Caki2 (cell line): Measurements from ENCODE around the gene MYG1. TPM values are rescaled to one million over a fixed set of nuclear protein-coding genes. Genes with fewer than 3 reads are reported as not detected.

Experiments used
- DNase-seq: peaks from one replicate; pipeline ENCODE4 v3.0.0-alpha.2; 2015; ENCODE audit warnings: low read depth
- in situ Hi-C: cut with HindIII; loops from 2 replicates; pipeline ENCODE4 v1.10.0; 2016; ENCODE audit warnings: low sequenced_read_pairs, low pct_unique_long_range_greater_than_20kb, mixed read lengths
- total RNA-seq: library from RNA; depleted of rRNA; stranded (reverse); fragments of >200 nt; shearing (Covaris generic); gene quantifications from 2 replicates; pipeline ENCODE4 v1.2.3, GENCODE V29; 2014; ENCODE audit warnings: low replicate concordance; rRNA removed

Gene MYG1
- total RNA-seq, 1 experiment from 2014 or later, result 89.8 TPM

- in situ Hi-C loops, result loop anchor here (10.0 kb wide), 1 partner anchor 81 kb away; the partner anchor contains the start of gene AMHR2
- DNase-seq, result no peak
These were observed 44.0 kb downstream of the MYG1 start for GRCh38 chr12:53343449-53343848.

- DNase-seq, result no peak
- in situ Hi-C loops, result loop anchor here (10.0 kb wide), 1 partner anchor 81 kb away; the partner anchor contains the start of gene AMHR2
These were observed 44.5 kb downstream of the MYG1 start for GRCh38 chr12:53343969-53344368.

- in situ Hi-C loops, result loop anchor here (10.0 kb wide), 1 partner anchor 80 kb away; the partner anchor contains the start of gene AMHR2
- DNase-seq, result no peak
These were observed 45.0 kb downstream of the MYG1 start for GRCh38 chr12:53344487-53344823.

DNA sequence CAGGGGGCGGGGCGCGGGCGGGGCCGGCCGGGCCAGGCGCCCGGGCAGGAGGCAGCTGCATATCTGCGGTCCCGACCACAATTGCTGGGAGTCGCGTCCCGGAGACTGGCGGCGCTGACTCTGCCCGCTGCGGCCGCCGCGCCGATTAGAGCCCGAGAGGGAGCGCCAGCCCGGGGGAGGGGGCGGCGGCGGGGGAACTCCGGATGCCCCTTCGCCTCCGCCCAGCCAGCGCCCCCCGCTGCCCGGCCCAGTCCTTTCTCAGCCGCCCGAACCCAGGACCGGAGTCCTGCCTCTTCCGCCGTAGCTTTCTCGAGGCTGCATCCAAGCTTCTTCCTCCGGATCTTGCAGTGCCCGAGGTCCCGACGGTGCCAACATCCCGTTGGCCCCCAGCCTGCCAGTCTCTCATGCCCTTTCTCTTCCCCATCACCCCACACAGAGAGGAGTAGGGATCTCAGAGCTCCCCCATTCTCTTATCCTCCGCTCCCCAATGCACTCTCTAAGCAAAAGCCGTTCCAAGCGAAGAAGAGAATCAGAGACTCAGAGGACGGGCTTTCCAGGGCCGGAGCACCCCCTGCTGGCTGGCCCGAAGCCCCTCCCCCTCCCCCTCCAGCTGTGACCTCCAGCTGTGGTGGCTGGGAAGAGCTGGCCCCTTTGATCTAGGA lies 45.5 kb downstream of the MYG1 start:
- in situ Hi-C loops, result loop anchor here (10.0 kb wide), 1 partner anchor 80 kb away; the partner anchor contains the start of gene AMHR2
- DNase-seq, result peak; percentile 74

- no peak for DNase-seq
- in situ Hi-C loops, result loop anchor here (10.0 kb wide), 1 partner anchor 79 kb away; the partner anchor contains the start of gene AMHR2
These were observed 46.1 kb downstream of the MYG1 start for GRCh38 chr12:53345486-53346188.

GRCh38 chr12:53346491-53346890 lies 47.0 kb downstream of the MYG1 start:
- no peak for DNase-seq
- in situ Hi-C loops, result loop anchor here (10.0 kb wide), 1 partner anchor 78 kb away; the partner anchor contains the start of gene AMHR2

DNA sequence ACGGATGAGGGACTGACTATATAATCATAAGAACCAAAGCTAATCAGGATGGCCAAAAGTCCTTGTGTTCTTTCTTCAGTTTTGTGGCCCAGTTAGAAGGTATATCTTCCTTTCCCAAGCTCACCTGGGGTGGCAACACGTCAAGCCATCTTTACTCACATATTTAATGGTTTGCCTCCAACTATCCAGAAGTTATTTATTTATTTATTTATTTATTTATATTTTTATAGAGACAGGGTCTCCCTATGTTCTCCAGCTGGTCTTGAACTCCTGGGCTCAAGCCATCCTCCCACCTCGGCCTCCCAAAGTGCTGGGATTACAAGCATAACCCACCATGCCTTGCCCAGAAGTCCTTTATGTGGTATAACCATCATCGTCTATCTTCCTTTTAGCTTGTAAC lies 48.4 kb downstream of the MYG1 start:
- DNase-seq, result no peak
- in situ Hi-C loops, result loop anchor here (10.0 kb wide), 1 partner anchor 77 kb away; the partner anchor contains the start of gene AMHR2

DNA sequence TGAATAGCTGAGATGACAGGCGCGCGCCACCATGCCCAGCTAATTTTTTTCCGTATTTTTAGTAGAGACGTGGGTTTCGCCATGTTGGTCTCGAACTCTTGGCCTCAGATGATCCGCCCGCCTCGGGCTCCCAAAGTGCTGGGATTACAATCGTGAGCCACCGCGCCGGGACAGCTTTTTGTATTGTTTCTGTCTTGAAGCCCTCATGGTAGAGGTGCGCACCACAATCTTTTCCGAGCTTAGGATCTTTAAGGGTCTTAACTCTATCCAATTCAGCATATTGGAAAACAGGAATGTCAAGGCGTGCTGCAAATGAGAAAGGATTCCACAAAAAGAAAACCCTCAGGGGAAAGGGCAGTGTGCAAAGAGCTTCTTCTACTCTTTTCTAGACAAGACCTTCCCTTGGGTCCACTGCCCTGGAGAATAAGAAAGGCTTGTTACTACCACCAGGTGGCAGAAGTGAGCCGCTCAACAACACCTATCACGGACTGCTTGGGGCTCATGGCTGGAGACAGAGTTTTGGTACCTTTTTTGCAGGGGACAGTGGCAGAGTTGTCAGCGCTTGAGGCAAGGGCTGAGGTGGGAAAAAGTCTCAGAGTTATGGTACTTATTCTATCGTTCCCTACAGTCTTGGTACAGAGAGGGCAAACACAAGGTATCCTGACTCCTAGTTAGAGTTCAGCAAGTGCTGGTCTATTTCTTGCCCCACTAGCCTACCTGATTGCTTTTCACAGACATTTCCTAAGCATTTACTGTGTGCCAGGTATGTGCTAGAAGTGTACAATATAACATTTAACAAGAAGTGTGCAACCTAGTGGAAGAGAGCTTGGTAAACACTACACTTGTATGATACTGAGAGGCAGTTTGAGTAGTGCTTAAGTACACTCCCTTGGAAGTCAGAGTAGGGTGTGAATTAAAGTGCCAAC lies 53.1 kb downstream of the MYG1 start:
- DNase-seq, result peak; percentile 86
- in situ Hi-C loops, result no loop called here

DNA sequence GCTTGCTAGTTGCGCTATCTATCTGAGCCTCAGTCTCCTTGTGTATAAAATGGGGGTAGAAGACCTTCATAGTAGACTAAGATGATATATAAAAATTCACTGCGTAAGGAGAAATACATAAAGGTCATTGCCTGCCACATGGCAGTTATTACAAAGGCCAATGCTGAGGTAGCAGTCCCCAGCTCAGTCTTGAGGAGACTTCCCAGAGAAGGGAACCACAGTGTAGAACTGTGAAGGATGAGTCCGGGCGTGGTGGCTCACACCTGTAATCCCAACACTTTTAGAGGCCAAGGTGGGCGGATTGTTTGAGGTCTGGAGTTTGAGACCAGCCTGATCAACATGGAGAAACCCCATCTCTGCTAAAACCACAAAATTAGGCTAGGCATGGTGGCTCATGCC lies 53.8 kb downstream of the MYG1 start:
- in situ Hi-C loops, result no loop called here
- no peak for DNase-seq

DNA sequence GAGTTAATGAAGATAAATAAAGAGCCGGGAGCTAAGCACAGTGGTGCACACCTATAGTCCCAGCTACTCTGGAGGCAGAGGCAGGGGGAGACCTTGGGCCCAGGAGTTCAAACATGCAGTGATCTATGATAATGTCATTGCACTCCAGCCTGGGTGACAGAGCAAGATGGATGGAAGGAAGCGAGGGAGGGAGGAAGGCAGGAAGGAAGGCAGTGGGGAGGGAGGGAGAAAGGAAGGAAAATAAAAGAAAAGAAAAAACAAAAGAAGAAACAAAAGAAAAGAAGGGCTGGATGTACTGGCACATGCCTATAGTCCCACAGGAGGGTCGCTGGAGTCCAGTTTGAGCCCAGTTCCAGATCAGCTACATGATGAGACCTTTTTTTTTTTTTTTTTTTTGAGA lies 55.6 kb downstream of the MYG1 start:
- in situ Hi-C loops, result no loop called here
- no peak for DNase-seq

Other genes starting within 250 kb of the MYG1 start
- gene TNS2, start 249.6 kb upstream of the MYG1 start, total RNA-seq, result 5.1 and 5.6 TPM in 2 replicates
- gene SPRYD3, start 220.3 kb upstream of the MYG1 start, total RNA-seq, result 35.2 and 48.2 TPM in 2 replicates
- gene IGFBP6, start 202.0 kb upstream of the MYG1 start, total RNA-seq, result 265 TPM in 2 replicates
- not detected in 2 replicates for gene SOAT2, start 196.2 kb upstream of the MYG1 start, total RNA-seq
- gene ZNF740, start 119.0 kb upstream of the MYG1 start, total RNA-seq, result 6.2 and 6.8 TPM in 2 replicates
- 2.5 and 3.6 TPM in 2 replicates for gene CSAD, start 118.8 kb upstream of the MYG1 start, total RNA-seq
- gene ITGB7, start 92.4 kb upstream of the MYG1 start, total RNA-seq, result 26.4 and 38.6 TPM in 2 replicates
- 25.2 and 28.6 TPM in 2 replicates for gene RARG, start 67.5 kb upstream of the MYG1 start, total RNA-seq
- 24.6 and 36.2 TPM in 2 replicates for gene ESPL1, start 31.4 kb upstream of the MYG1 start, total RNA-seq
- 537 and 754 TPM in 2 replicates for gene PFDN5, start 4.2 kb upstream of the MYG1 start, total RNA-seq
- gene AAAS, start 21.9 kb downstream of the MYG1 start, total RNA-seq, result 112 and 154 TPM in 2 replicates
- gene SP7, start 36.7 kb downstream of the MYG1 start, total RNA-seq, result not detected in 2 replicates
- gene SP1, start 80.5 kb downstream of the MYG1 start, total RNA-seq, result 23.3 and 39.3 TPM in 2 replicates
- not detected in 2 replicates for gene AMHR2, start 124.2 kb downstream of the MYG1 start, total RNA-seq
- gene PRR13, start 142.0 kb downstream of the MYG1 start, total RNA-seq, result 151 and 174 TPM in 2 replicates
- 190 and 201 TPM in 2 replicates for gene PCBP2, start 152.4 kb downstream of the MYG1 start, total RNA-seq
- gene MAP3K12, start 199.8 kb downstream of the MYG1 start, total RNA-seq, result 23.2 and 31.1 TPM in 2 replicates
- gene TARBP2, start 201.6 kb downstream of the MYG1 start, total RNA-seq, result 101 and 110 TPM in 2 replicates
- not detected in 2 replicates for gene NPFF, start 207.8 kb downstream of the MYG1 start, total RNA-seq